HEK293 (cell line): ENCODE results near the gene WTIP.

Experiments used
- OSR2 ChIP-seq: fragments of 450-650 bp; formaldehyde crosslinking; IDR thresholded peaks from 2 replicates; pipeline ENCODE4 v1.5.1; 2016; ENCODE audit warnings: missing biosample characterization, missing genetic modification characterization
- ZNF24 ChIP-seq: fragments of 450-650 bp; formaldehyde crosslinking; IDR thresholded peaks from 2 replicates; pipeline ENCODE4 v1.5.1; 2016; ENCODE audit warnings: missing biosample characterization, missing genetic modification characterization
- ZNF549 ChIP-seq: fragments of 450-650 bp; IDR thresholded peaks from 2 replicates; pipeline ENCODE4 v1.5.1; 2018; ENCODE audit warnings: missing biosample characterization, missing genetic modification characterization, mild to moderate bottlenecking, inconsistent platforms, moderate library complexity
- TF ChIP-seq, protein P1 (sequence below): fragments of 450-650 bp; formaldehyde crosslinking; IDR thresholded peaks from 2 replicates; pipeline ENCODE4 v1.5.1; 2016; ENCODE audit warnings: missing biosample characterization, missing genetic modification characterization
- TF ChIP-seq, protein P2 (sequence below): fragments of 450-650 bp; formaldehyde crosslinking; conservative IDR thresholded peaks from 2 replicates; pipeline ENCODE4 v1.5.1; 2016; ENCODE audit warnings: low read depth, missing biosample characterization, missing genetic modification characterization
- TF ChIP-seq, protein P3 (sequence below): fragments of 450-650 bp; formaldehyde crosslinking; optimal IDR thresholded peaks from 2 replicates; pipeline ENCODE3; 2016; ENCODE audit warnings: missing biosample characterization, mild to moderate bottlenecking, missing genetic modification characterization
- TF ChIP-seq, protein P4 (sequence below): fragments of 450-650 bp; formaldehyde crosslinking; IDR thresholded peaks from 2 replicates; pipeline ENCODE4 v1.5.1; 2016; ENCODE audit warnings: missing biosample characterization, missing genetic modification characterization

DNA sequence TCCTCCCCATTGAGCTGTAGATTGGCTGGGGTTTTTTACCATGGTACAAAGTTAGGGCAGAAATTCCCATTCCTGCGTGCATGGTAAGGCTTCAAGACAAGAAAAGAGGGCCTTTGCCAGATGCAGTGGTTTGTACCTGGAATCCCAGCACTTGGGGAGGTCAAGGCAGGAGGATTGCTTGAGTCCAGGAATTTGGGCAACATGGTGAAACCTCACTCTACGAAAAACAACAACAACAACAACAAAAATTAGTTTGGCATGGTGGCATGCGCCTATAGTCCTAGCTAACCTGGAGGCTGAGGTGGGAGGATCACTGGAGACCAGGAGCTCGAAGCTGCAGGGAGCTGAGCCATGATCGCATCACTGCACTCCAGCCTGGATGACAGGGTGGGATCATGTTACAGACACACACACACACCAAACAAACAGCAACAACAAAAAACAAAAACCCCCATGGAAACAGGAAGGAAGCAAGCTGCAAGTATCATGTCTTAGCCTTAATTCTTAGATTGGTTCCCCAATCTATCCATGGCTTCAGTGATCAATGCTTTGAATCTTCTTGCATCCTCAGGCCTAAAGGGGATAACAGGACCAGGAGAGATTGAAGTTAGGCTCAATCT, 5.5 kb upstream of the WTIP start:
- TF ChIP-seq, protein P1, sequence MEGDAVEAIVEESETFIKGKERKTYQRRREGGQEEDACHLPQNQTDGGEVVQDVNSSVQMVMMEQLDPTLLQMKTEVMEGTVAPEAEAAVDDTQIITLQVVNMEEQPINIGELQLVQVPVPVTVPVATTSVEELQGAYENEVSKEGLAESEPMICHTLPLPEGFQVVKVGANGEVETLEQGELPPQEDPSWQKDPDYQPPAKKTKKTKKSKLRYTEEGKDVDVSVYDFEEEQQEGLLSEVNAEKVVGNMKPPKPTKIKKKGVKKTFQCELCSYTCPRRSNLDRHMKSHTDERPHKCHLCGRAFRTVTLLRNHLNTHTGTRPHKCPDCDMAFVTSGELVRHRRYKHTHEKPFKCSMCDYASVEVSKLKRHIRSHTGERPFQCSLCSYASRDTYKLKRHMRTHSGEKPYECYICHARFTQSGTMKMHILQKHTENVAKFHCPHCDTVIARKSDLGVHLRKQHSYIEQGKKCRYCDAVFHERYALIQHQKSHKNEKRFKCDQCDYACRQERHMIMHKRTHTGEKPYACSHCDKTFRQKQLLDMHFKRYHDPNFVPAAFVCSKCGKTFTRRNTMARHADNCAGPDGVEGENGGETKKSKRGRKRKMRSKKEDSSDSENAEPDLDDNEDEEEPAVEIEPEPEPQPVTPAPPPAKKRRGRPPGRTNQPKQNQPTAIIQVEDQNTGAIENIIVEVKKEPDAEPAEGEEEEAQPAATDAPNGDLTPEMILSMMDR (tag by site-specific recombination): no peak
- TF ChIP-seq ZNF24 (tag by site-specific recombination): 0 out of 2 replicates have a peak, but pooled peaks have one; percentile 44
- no peak for TF ChIP-seq OSR2 (tag by site-specific recombination)
- TF ChIP-seq, protein P2, sequence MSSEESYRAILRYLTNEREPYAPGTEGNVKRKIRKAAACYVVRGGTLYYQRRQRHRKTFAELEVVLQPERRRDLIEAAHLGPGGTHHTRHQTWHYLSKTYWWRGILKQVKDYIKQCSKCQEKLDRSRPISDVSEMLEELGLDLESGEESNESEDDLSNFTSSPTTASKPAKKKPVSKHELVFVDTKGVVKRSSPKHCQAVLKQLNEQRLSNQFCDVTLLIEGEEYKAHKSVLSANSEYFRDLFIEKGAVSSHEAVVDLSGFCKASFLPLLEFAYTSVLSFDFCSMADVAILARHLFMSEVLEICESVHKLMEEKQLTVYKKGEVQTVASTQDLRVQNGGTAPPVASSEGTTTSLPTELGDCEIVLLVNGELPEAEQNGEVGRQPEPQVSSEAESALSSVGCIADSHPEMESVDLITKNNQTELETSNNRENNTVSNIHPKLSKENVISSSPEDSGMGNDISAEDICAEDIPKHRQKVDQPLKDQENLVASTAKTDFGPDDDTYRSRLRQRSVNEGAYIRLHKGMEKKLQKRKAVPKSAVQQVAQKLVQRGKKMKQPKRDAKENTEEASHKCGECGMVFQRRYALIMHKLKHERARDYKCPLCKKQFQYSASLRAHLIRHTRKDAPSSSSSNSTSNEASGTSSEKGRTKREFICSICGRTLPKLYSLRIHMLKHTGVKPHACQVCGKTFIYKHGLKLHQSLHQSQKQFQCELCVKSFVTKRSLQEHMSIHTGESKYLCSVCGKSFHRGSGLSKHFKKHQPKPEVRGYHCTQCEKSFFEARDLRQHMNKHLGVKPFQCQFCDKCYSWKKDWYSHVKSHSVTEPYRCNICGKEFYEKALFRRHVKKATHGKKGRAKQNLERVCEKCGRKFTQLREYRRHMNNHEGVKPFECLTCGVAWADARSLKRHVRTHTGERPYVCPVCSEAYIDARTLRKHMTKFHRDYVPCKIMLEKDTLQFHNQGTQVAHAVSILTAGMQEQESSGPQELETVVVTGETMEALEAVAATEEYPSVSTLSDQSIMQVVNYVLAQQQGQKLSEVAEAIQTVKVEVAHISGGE (tag by site-specific recombination): no peak
- TF ChIP-seq, protein P3, sequence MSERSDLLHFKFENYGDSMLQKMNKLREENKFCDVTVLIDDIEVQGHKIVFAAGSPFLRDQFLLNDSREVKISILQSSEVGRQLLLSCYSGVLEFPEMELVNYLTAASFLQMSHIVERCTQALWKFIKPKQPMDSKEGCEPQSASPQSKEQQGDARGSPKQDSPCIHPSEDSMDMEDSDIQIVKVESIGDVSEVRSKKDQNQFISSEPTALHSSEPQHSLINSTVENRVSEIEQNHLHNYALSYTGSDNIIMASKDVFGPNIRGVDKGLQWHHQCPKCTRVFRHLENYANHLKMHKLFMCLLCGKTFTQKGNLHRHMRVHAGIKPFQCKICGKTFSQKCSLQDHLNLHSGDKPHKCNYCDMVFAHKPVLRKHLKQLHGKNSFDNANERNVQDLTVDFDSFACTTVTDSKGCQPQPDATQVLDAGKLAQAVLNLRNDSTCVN: no peak
- no peak for TF ChIP-seq ZNF549
- TF ChIP-seq, protein P4, sequence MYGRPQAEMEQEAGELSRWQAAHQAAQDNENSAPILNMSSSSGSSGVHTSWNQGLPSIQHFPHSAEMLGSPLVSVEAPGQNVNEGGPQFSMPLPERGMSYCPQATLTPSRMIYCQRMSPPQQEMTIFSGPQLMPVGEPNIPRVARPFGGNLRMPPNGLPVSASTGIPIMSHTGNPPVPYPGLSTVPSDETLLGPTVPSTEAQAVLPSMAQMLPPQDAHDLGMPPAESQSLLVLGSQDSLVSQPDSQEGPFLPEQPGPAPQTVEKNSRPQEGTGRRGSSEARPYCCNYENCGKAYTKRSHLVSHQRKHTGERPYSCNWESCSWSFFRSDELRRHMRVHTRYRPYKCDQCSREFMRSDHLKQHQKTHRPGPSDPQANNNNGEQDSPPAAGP (tag by site-specific recombination): peak; percentile 28; the same call in 1 of the 2 replicates
